Tibial artery (tissue), 4 donors: ENCODE measurements around the gene ANKLE2.
"Not testable (repeated sequence)": the region's sequence is repeated elsewhere in the genome, so short reads cannot be mapped to it uniquely, and the experiment has no call there.

Source experiments
- DNase-seq, 2 donors: peaks; one replicate each; pipeline ENCODE4 v3.0.0-alpha.2; 2019
- H3K27ac ChIP-seq, 2 donors: fragments of 200-600 bp; sonication (generic) in 1 of 2; 1 replicate in 1 of 2; 2 replicates in 1 of 2; pipeline ENCODE4 v1.5.1; 2018 to 2019; ENCODE audit warnings: mild to moderate bottlenecking in 1 of 2
- H3K27me3 ChIP-seq, 2 donors: fragments of 200-600 bp; sonication (generic) in 1 of 2; one replicate each; pipeline versions ENCODE4 v1.5.1 to v1.6.0; 2016 to 2019
- H3K36me3 ChIP-seq, 3 donors: fragments of 200-600 bp; sonication (generic) in 2 of 3; one replicate each; pipeline ENCODE4 v1.5.1; 2016 to 2019; ENCODE audit warnings: mild to moderate bottlenecking in 2 of 3
- H3K4me1 ChIP-seq, 4 donors: fragments of 200-600 bp; sonication (generic) in 2 of 4; 1 replicate in 3 of 4; 2 replicates in 1 of 4; pipeline ENCODE4 v1.5.1; 2016 to 2019
- H3K4me3 ChIP-seq, 2 donors: fragments of 200-600 bp; sonication (generic) in 1 of 2; 1 replicate in 1 of 2; 2 replicates in 1 of 2; pipeline ENCODE4 v1.5.1; 2018 to 2019; ENCODE audit warnings: mild to moderate bottlenecking in 2 of 2
- H3K9me3 ChIP-seq, 3 donors: fragments of 200-600 bp; sonication (generic) in 1 of 3; one replicate each; pipeline ENCODE4 v1.5.1; 2016 to 2019
- CTCF ChIP-seq, 2 experiments: fragments of 200-600 bp in 1 of 2; fragments of 450-650 bp in 1 of 2; IDR thresholded peaks; one replicate each; pipeline ENCODE4 v1.5.1; 2017 to 2019; ENCODE audit warnings: antibody characterized with exemption in 2 of 2, mild to moderate bottlenecking in 1 of 2, moderate library complexity in 1 of 2
- intact Hi-C: fragments of 100-400 bp; cut with DNase I; formaldehyde crosslinking; loops from one replicate; pipeline ENCODE4 v1.15.0; 2023; ENCODE audit warnings: low total_unique reads

The ANKLE2 gene

GRCh38 chr12:132776816-132777568 lies 15.4 kb upstream of the ANKLE2 start:
- intact Hi-C loops = loop anchor here (10.0 kb wide), 1 partner anchor 48 kb away; the partner anchor contains the start of gene GOLGA3
- peaks cover 0 to 7% (median 3%) of the 10 kb centered on the region in 4 donors for H3K4me1 ChIP-seq
- DNase-seq = no peak
- H3K9me3 ChIP-seq = no peaks in the 10 kb centered on the region
- H3K4me3 ChIP-seq = no peak overlapping the region
- no peak for TF ChIP-seq CTCF (IDR thresholded peaks at IDR 0.05)
- H3K27me3 ChIP-seq = no peaks in the 10 kb centered on the region
- H3K27ac ChIP-seq = no peak overlapping the region
- H3K36me3 ChIP-seq = peaks cover 88 to 100% (median 96%) of the 10 kb centered on the region in 3 donors

GRCh38 chr12:132776230-132776625 lies 14.6 kb upstream of the ANKLE2 start:
- not testable (repeated sequence) for H3K27me3 ChIP-seq, H3K4me3 ChIP-seq, DNase-seq, H3K27ac ChIP-seq, H3K4me1 ChIP-seq, H3K9me3 ChIP-seq
- peaks cover 86 to 100% (median 96%) of the 10 kb centered on the region in 3 donors for H3K36me3 ChIP-seq
- intact Hi-C loops = loop anchor here (10.0 kb wide), 1 partner anchor 49 kb away; the partner anchor contains the start of gene GOLGA3

GRCh38 chr12:132775502-132776229 lies 14.0 kb upstream of the ANKLE2 start:
- Histone ChIP-seq H3K4me1 (peaks cover 0 to 7% (median 3%) of the 10 kb centered on the region in 4 donors), H3K36me3 (peaks cover 86 to 99% (median 90%) of the 10 kb centered on the region in 3 donors), H3K4me3 (no peak overlapping the region), H3K27me3 (no peaks in the 10 kb centered on the region), H3K9me3 (no peaks in the 10 kb centered on the region), H3K27ac (no peak overlapping the region)
- intact Hi-C loops = loop anchor here (10.0 kb wide), 1 partner anchor 49 kb away; the partner anchor contains the start of gene GOLGA3
- no peak for TF ChIP-seq CTCF (IDR thresholded peaks at IDR 0.05)
- no peak for DNase-seq

- DNase-seq = no peak
Measured at GRCh38 chr12:132774646-132775275, 13.1 kb upstream of the ANKLE2 start.

GRCh38 chr12:132774159-132774558 lies 12.5 kb upstream of the ANKLE2 start:
- intact Hi-C loops = loop anchor here (10.0 kb wide), 1 partner anchor 51 kb away; the partner anchor contains the start of gene GOLGA3
- H3K27me3 ChIP-seq = no peaks in the 10 kb centered on the region
- H3K27ac ChIP-seq = no peak overlapping the region
- no peak for DNase-seq
- no peak for TF ChIP-seq CTCF (IDR thresholded peaks at IDR 0.05)
- peaks cover 0 to 7% (median 3%) of the 10 kb centered on the region in 4 donors for H3K4me1 ChIP-seq
- no peaks in the 10 kb centered on the region for H3K9me3 ChIP-seq
- no peak overlapping the region for H3K4me3 ChIP-seq
- peaks cover 77 to 96% (median 82%) of the 10 kb centered on the region in 3 donors for H3K36me3 ChIP-seq

More at GRCh38 chr12:132774646-132775275, 13.1 kb upstream of the ANKLE2 start:
- TF ChIP-seq CTCF (IDR thresholded peaks at IDR 0.05) = no peak
- H3K27ac ChIP-seq = no peak overlapping the region
- H3K27me3 ChIP-seq = no peaks in the 10 kb centered on the region
- intact Hi-C loops = loop anchor here (10.0 kb wide), 1 partner anchor 50 kb away; the partner anchor contains the start of gene GOLGA3
- H3K36me3 ChIP-seq = peaks cover 81 to 99% (median 87%) of the 10 kb centered on the region in 3 donors
- no peak overlapping the region for H3K4me3 ChIP-seq
- no peaks in the 10 kb centered on the region for H3K9me3 ChIP-seq
- H3K4me1 ChIP-seq = peaks cover 0 to 7% (median 3%) of the 10 kb centered on the region in 4 donors
